ENCODE results near the gene ARL4A. TPM values are rescaled to one million over a fixed set of nuclear protein-coding genes. Genes with fewer than 3 reads are reported as not detected.
A peak's percentile ranks its signal among the peaks of the same experiment; 100 is the strongest.

Gene ARL4A
- total and polyA plus RNA-seq, 2 of the 13 experiments (the other 11 are each of a cell fraction or from before 2014, with no cell fraction given), result 10.8 to 25.6 TPM

GRCh38 chr7:12686891-12687717 lies at the start of gene ARL4A (continued):
- TF ChIP-seq CREM (IDR thresholded peaks at IDR 0.05) (peak; percentile 66), CREM (CRISPR knock-in tag; IDR thresholded peaks at IDR 0.05) (no peak), ZNF557 (CRISPR knock-in tag; IDR thresholded peaks at IDR 0.05) (no peak), ZNF180 (CRISPR knock-in tag; IDR thresholded peaks at IDR 0.05; ENCODE audit: borderline replicate concordance, low read depth) (no peak), MAF1 (CRISPR knock-in tag; IDR thresholded peaks at IDR 0.05; ENCODE audit: borderline replicate concordance) (no peak), TSC22D2 (CRISPR knock-in tag; IDR thresholded peaks at IDR 0.05; ENCODE audit: borderline replicate concordance) (no peak; the same call in none of the 2 replicates), ZNF546 (CRISPR knock-in tag; conservative IDR thresholded peaks at IDR 0.05) (0 out of 2 replicates have a peak, but pooled peaks have one; percentile 68), ZNF501 (CRISPR knock-in tag; IDR thresholded peaks at IDR 0.05) (no peak), ZNF34 (CRISPR knock-in tag; IDR thresholded peaks at IDR 0.05; ENCODE audit: borderline replicate concordance) (no peak), LCORL (IDR thresholded peaks at IDR 0.05) (no peak), LCORL (CRISPR knock-in tag; IDR thresholded peaks at IDR 0.05) (no peak), ZNF230 (CRISPR knock-in tag; IDR thresholded peaks at IDR 0.05) (peak; percentile 63; the same call in 1 of the 2 replicates), RARG (CRISPR knock-in tag; IDR thresholded peaks at IDR 0.05; ENCODE audit: low read depth) (no peak), ZBTB14 (CRISPR knock-in tag; IDR thresholded peaks at IDR 0.05) (no peak), ZNF720 (CRISPR knock-in tag; IDR thresholded peaks at IDR 0.05) (no peak), ZNF572 (CRISPR knock-in tag; IDR thresholded peaks at IDR 0.05) (no peak), SAP130 (CRISPR knock-in tag; IDR thresholded peaks at IDR 0.05; ENCODE audit: low read depth) (peak; percentile 71), ZNF331 (CRISPR knock-in tag; IDR thresholded peaks at IDR 0.05) (0 out of 2 replicates have a peak, but pooled peaks have one; percentile 16), ZNF784 (CRISPR knock-in tag; IDR thresholded peaks at IDR 0.05; ENCODE audit: borderline replicate concordance) (peak; percentile 60; the same call in 1 of the 2 replicates), SIX1 (CRISPR knock-in tag; IDR thresholded peaks at IDR 0.05; ENCODE audit: borderline replicate concordance) (no peak), ZNF891 (CRISPR knock-in tag; IDR thresholded peaks at IDR 0.05) (no peak; the same call in 1 of the 2 replicates), ASH2L (IDR thresholded peaks at IDR 0.05; ENCODE audit: insufficient read length, low read depth, low read length) (peak; percentile 81), ZNF558 (CRISPR knock-in tag; IDR thresholded peaks at IDR 0.05; ENCODE audit: borderline replicate concordance) (peak; percentile 69; the same call in 1 of the 2 replicates), SRSF4 (IDR thresholded peaks at IDR 0.05; ENCODE audit: low read depth, low read length, poor library complexity, severe bottlenecking) (no peak), ZNF296 (CRISPR knock-in tag; conservative IDR thresholded peaks at IDR 0.05) (no peak)
- TF ChIP-seq, protein P1, sequence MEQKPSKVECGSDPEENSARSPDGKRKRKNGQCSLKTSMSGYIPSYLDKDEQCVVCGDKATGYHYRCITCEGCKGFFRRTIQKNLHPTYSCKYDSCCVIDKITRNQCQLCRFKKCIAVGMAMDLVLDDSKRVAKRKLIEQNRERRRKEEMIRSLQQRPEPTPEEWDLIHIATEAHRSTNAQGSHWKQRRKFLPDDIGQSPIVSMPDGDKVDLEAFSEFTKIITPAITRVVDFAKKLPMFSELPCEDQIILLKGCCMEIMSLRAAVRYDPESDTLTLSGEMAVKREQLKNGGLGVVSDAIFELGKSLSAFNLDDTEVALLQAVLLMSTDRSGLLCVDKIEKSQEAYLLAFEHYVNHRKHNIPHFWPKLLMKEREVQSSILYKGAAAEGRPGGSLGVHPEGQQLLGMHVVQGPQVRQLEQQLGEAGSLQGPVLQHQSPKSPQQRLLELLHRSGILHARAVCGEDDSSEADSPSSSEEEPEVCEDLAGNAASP (CRISPR knock-in tag; IDR thresholded peaks at IDR 0.05; ENCODE audit: borderline replicate concordance), result peak; percentile 24; the same call in 1 of the 2 replicates

All from HepG2 (cell line).